ENCODE data around the gene ODR4. TPM values are rescaled to one million over a fixed set of nuclear protein-coding genes. Genes with fewer than 3 reads are reported as not detected.
A peak's percentile ranks its signal among the peaks of the same experiment; 100 is the strongest.
"Not testable (repeated sequence)": the region's sequence is repeated elsewhere in the genome, so short reads cannot be mapped to it uniquely, and the experiment has no call there.

The ODR4 gene
- 10 to 100 TPM; 15.1 to 17.4 (median 16.2) TPM for total RNA-seq

DNA sequence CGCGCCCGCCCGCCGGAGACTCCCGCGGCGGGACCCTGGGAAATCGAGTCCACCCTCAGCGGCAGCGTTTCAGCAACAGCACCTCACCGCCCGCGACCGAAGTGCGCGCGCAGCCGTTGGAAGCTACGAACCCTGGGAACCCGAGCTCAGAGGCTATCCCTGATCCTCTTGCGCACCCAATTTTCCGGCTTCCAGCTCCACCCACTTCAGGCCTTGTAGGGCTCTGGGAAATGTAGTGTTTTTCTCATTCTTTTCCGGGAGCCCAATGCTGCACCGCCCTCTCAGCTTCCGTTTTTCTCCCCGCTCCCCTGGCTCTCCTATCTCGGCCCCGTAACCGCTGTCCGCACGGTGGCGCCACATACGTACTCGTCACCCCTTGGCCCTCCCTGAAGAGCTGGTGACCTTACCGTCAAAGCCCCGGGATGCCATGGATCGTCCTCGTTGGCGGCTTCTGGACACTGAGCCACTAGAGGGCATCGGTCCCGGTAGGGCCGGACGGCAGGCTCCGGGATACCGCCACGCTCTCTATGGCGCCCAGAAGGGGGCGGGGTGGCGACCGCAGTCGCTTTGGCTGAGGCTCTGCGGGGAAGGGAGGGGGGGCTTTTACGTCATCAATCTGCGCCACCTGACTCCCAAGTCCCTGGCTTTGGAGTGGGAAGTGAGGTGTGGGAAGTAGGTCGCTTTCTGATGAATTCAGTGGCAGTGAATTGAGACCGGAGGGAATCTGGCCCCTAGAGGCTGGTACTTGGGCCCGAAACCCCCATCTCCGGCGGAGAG, at the start of gene ODR4, which contains the start of gene TPR:
Gene ODR4 (plus strand): TSS at position 687 of the 777 bp plus-strand sequence. CDS start 3,948 bp downstream, outside the sequence.
Gene TPR (minus strand): TSS at position 102 of the 777 bp plus-strand sequence. CDS start 225 bp downstream, outside the sequence.
- H3K9me3 Mint-ChIP-seq = no peaks in the 10 kb centered on the region
- DNase-seq (peak; percentile 93), ATAC-seq (peak; percentile 87 to 89)
- H3K4me1 Mint-ChIP-seq (ENCODE audit: low read depth) = peaks cover 37% of the 10 kb centered on the region
- peaks cover 17% of the 10 kb centered on the region for H3K36me3 Mint-ChIP-seq (ENCODE audit: insufficient read depth)
- H3K27me3 Mint-ChIP-seq (ENCODE audit: low read depth) = no peaks in the 10 kb centered on the region
- H3K4me3 Mint-ChIP-seq = peak within 1 kb of the TSS; percentile 100

GRCh38 chr1:186326009-186326408, 49.6 kb upstream of the ODR4 start:
- H3K27me3 Mint-ChIP-seq (ENCODE audit: low read depth) = no peaks in the 10 kb centered on the region
- no peak overlapping the region for H3K4me3 Mint-ChIP-seq
- H3K36me3 Mint-ChIP-seq (ENCODE audit: insufficient read depth) = peaks cover 51% of the 10 kb centered on the region
- H3K4me1 Mint-ChIP-seq (ENCODE audit: low read depth) = peaks cover 22% of the 10 kb centered on the region
- ATAC-seq = no peak
- no peaks in the 10 kb centered on the region for H3K9me3 Mint-ChIP-seq
- DNase-seq = no peak

DNA sequence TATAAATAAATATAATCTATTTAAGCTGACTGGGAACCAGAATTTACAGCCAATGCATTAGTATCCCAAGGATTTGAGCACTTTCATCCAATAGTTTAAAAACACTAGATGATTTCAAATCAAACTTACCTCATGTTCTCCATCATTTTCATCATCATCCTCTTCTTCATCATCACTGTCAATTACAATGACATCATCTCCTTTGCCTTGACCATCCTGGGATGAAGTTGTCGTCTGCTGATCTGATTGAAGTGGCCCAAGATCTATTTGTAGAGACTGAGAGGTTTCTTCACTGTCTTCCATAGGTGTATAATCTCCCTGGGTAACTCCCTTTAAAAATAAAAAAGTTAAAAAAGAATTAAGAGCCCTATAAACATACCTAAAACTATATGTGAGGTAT, 48.3 kb upstream of the ODR4 start:
- Mint-ChIP-seq H3K27me3 (ENCODE audit: low read depth) (no peaks in the 10 kb centered on the region), H3K36me3 (ENCODE audit: insufficient read depth) (peaks cover 40% of the 10 kb centered on the region), H3K9me3 (no peaks in the 10 kb centered on the region), H3K4me1 (ENCODE audit: low read depth) (peaks cover 14% of the 10 kb centered on the region), H3K4me3 (no peak overlapping the region)
- ATAC-seq = no peak
- DNase-seq = no peak

DNA sequence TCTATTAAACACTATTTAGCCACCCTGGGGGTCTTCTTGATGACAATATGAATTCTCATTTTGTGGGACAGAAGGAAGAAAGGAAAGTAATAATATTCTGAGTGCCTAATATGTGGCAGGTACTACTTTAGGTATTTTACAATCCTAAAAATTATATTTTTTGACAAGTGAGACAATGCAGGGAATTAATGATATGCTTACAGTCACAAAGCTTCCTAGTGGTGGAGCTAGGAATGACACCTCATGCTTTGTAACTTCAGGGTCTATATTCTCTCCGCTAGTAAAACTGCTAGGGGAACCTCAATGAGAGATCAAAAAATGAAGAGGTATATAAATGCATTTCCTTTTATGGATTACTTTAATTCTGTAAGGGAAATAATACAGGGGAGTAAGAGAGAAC, 44.9 kb upstream of the ODR4 start:
- H3K27me3 Mint-ChIP-seq (ENCODE audit: low read depth) = no peaks in the 10 kb centered on the region
- H3K4me3 Mint-ChIP-seq = no peak overlapping the region
- peaks cover 6% of the 10 kb centered on the region for H3K4me1 Mint-ChIP-seq (ENCODE audit: low read depth)
- peaks cover 39% of the 10 kb centered on the region for H3K36me3 Mint-ChIP-seq (ENCODE audit: insufficient read depth)
- ATAC-seq (no peak), DNase-seq (no peak)
- H3K9me3 Mint-ChIP-seq = no peaks in the 10 kb centered on the region

DNA sequence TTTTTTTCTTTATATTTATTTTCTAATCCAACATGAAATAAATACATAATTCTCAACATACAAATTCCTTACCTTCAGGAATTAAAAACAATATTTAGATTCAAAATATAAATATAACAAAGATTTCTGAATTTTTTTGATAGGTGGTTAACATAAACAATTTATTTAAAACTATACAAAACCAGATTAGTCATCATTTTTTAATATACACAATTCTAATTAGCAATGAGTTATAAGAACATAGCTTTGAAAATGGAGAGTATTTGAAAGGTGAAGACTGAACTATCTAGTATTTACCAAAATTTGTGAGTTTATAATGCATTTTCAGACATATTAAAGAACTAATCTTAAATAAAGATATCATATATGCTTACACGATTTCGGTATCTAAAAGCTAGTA, 38.1 kb upstream of the ODR4 start:
- Mint-ChIP-seq H3K9me3 (no peaks in the 10 kb centered on the region), H3K36me3 (ENCODE audit: insufficient read depth) (peaks cover 48% of the 10 kb centered on the region), H3K4me1 (ENCODE audit: low read depth) (no peaks in the 10 kb centered on the region), H3K27me3 (ENCODE audit: low read depth) (no peaks in the 10 kb centered on the region), H3K4me3 (no peak overlapping the region)
- ATAC-seq (no peak), DNase-seq (no peak)

GRCh38 chr1:186340772-186341171, 34.9 kb upstream of the ODR4 start:
- Mint-ChIP-seq H3K27me3 (ENCODE audit: low read depth) (no peaks in the 10 kb centered on the region), H3K4me3 (no peak overlapping the region), H3K36me3 (ENCODE audit: insufficient read depth) (peaks cover 49% of the 10 kb centered on the region), H3K4me1 (ENCODE audit: low read depth) (no peaks in the 10 kb centered on the region), H3K9me3 (no peaks in the 10 kb centered on the region)
- ATAC-seq (no peak), DNase-seq (no peak)

DNA sequence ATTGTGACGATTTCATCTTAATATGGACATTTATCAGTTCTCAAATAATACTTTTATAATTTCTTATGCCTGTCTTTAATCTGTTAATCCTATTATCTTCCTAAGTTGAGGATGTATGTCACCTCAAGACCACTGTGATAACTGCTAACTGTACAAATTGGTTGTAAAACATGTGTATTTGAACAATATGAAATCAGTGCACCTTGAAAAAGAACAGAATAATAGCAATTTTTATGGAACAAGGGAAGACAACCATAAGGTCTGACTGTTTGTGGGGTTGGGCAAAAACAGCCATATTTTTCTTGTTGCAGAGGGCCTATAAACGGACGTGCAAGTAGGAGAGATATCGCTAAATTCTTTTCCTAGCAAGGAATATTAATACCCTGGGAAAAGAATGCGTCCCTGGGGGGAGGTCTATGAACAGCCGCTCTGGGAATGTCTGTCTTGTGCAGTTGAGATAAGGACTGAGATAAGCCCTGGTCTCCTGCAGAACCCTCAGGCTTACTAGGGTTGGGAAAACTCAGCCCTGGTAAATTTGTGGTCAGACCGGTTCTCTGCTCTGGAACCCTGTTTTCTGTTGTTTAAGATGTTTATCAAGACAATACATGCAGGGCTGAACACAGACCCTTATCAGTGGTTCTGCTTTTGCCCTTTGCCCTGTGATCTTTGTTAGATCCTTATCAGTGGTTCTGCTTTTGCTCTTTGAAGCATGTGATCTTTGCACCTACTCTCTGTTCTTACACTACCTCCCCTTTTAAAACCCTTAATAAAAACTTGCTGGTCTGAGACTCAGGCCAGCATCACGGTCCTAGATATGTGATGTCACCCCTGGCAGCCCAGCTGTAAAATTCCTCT, 27.6 kb upstream of the ODR4 start:
- H3K4me3 Mint-ChIP-seq; H3K4me1 Mint-ChIP-seq (ENCODE audit: low read depth); H3K27me3 Mint-ChIP-seq (ENCODE audit: low read depth); DNase-seq; ATAC-seq; H3K9me3 Mint-ChIP-seq: not testable (repeated sequence)
- H3K36me3 Mint-ChIP-seq (ENCODE audit: insufficient read depth) = peaks cover 52% of the 10 kb centered on the region

GRCh38 chr1:186374303-186375151, 1.1 kb upstream of the ODR4 start:
- ATAC-seq (peak; percentile 5 to 7), DNase-seq (peak; percentile 6)
- H3K27me3 Mint-ChIP-seq (ENCODE audit: low read depth) = no peaks in the 10 kb centered on the region
- peaks cover 37% of the 10 kb centered on the region for H3K4me1 Mint-ChIP-seq (ENCODE audit: low read depth)
- peak overlapping the region; percentile 100 for H3K4me3 Mint-ChIP-seq
- no peaks in the 10 kb centered on the region for H3K9me3 Mint-ChIP-seq
- peaks cover 20% of the 10 kb centered on the region for H3K36me3 Mint-ChIP-seq (ENCODE audit: insufficient read depth)

DNA sequence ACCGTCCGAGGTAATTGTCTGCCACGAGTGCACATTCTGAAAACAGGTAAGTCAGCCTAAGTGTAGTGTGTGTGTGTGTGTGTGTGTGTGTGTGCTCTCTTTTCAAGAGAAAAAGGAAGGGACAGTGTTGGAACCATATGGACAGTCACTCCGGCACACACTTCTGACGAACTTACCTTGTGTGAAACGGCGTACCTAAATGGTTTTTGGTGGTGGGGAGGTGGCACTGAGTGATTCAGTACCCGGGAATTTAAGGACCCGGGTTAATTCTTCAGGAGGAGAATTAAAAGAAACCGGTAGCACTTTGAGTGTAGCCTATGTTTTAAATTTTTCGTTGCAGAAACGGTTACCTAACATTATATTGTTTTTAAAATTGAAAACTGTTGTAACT, 286 bp downstream of the ODR4 start:
- no peaks in the 10 kb centered on the region for H3K27me3 Mint-ChIP-seq (ENCODE audit: low read depth)
- DNase-seq (no peak), ATAC-seq (peak; percentile 3 to 9)
- H3K4me3 Mint-ChIP-seq = peak overlapping the region; percentile 100
- H3K4me1 Mint-ChIP-seq (ENCODE audit: low read depth) = peaks cover 35% of the 10 kb centered on the region
- H3K9me3 Mint-ChIP-seq = no peaks in the 10 kb centered on the region
- H3K36me3 Mint-ChIP-seq (ENCODE audit: insufficient read depth) = peaks cover 17% of the 10 kb centered on the region

GRCh38 chr1:186386725-186387383, 11.2 kb downstream of the ODR4 start:
- ATAC-seq (no peak), DNase-seq (no peak)
- no peak overlapping the region for H3K4me3 Mint-ChIP-seq
- no peaks in the 10 kb centered on the region for H3K9me3 Mint-ChIP-seq
- no peaks in the 10 kb centered on the region for H3K27me3 Mint-ChIP-seq (ENCODE audit: low read depth)
- peaks cover 23% of the 10 kb centered on the region for H3K36me3 Mint-ChIP-seq (ENCODE audit: insufficient read depth)
- no peaks in the 10 kb centered on the region for H3K4me1 Mint-ChIP-seq (ENCODE audit: low read depth)

DNA sequence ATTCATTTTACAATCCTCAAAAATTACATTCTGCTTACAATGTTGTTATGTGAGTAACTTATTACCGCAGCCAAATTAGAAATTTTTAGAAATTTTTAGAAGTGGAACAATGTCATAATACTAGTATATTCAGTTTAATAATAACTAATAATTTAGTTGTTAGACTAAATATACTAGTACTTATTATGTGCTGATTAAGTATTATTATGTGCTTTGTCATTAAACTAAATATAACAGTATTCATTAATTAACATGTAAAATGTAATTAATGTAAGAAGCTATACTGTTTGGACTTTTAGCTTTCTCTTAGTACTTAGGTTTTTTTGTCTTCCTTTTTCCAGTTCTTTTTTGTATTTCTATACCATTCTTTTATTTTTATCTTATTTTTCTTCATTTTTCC, 15.3 kb downstream of the ODR4 start:
- H3K27me3 Mint-ChIP-seq (ENCODE audit: low read depth) = no peaks in the 10 kb centered on the region
- no peak for ATAC-seq
- H3K4me3 Mint-ChIP-seq = no peak overlapping the region
- H3K36me3 Mint-ChIP-seq (ENCODE audit: insufficient read depth) = peaks cover 30% of the 10 kb centered on the region
- no peaks in the 10 kb centered on the region for H3K9me3 Mint-ChIP-seq
- no peaks in the 10 kb centered on the region for H3K4me1 Mint-ChIP-seq (ENCODE audit: low read depth)
- DNase-seq = no peak

DNA sequence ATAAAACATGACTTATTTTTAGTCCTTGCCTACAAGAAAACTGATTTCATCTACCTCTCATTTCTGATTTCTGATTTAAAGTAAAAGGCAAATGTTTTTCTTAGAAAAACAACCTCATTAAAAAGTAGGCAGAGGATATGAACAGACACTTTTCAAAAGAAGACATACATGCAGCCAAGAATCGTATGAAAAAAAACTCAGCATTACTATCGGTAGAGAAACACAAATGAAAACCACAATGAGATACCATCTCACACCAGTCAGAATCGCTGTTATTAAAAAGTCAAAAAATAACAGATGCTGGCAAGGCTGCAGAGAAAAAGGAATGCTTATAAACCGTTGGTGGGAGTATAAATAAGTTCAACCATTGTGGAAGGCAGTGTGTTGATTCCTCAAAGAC, 16.2 kb downstream of the ODR4 start:
- DNase-seq (no peak), ATAC-seq (no peak)
- Mint-ChIP-seq H3K27me3 (ENCODE audit: low read depth) (no peaks in the 10 kb centered on the region), H3K4me1 (ENCODE audit: low read depth) (no peaks in the 10 kb centered on the region), H3K36me3 (ENCODE audit: insufficient read depth) (peaks cover 30% of the 10 kb centered on the region), H3K4me3 (no peak overlapping the region), H3K9me3 (no peaks in the 10 kb centered on the region)

GRCh38 chr1:186392711-186393110, 17.1 kb downstream of the ODR4 start:
- H3K4me1 Mint-ChIP-seq (ENCODE audit: low read depth); H3K9me3 Mint-ChIP-seq; H3K4me3 Mint-ChIP-seq; DNase-seq; ATAC-seq; H3K27me3 Mint-ChIP-seq (ENCODE audit: low read depth): not testable (repeated sequence)
- H3K36me3 Mint-ChIP-seq (ENCODE audit: insufficient read depth) = peaks cover 32% of the 10 kb centered on the region

Data from activated T-cell treated with anti-CD3 and anti-CD28 coated beads, Interleukin-2, amount 50 U/mL, for 4 hours (primary cell).